IMR-90 (cell line): Measurements from ENCODE around the gene KDM2B. TPM values are rescaled to one million over a fixed set of nuclear protein-coding genes. Genes with fewer than 3 reads are reported as not detected.

Experiments used
- ATAC-seq: fragments of 200-7000 bp; cut with Tn5 transposase; 2 replicates; pipeline ENCODE4 v1.9.1; 2020; ENCODE audit warnings: low read depth, mild to moderate bottlenecking, moderate library complexity
- BruUV-seq: library from RNA; stranded (reverse); fragments of 400-500 nt; replicated peaks from 2 replicates; lab custom pipeline; 2021; lab: Mats Ljungman, UMichigan
- CTCF ChIA-PET: fragments of 300-600 bp; formaldehyde crosslinking; extraction: SDS; loops from one replicate; lab custom pipeline; 2021; ENCODE audit warnings: antibody characterized with exemption; lab: Yijun Ruan, JAX
- POLR2A ChIA-PET: fragments of 300-600 bp; sonication (Branson Sonifier 250); formaldehyde crosslinking; loops from one replicate; lab custom pipeline; 2022; ENCODE audit warnings: antibody characterized with exemption; ENCODE audit not compliant: unreplicated experiment; lab: Charles Lee
- DNase-seq: peaks from one replicate; pipeline ENCODE4 v3.0.0; 2013
- H2AFZ ChIP-seq: replicated peaks from 2 replicates; pipeline ENCODE3; 2013; ENCODE audit warnings: low read length, mild to moderate bottlenecking; ENCODE audit not compliant: poor library complexity
- H2AK5ac ChIP-seq: 2 replicates; pipeline ENCODE4 v1.6.1; 2013; ENCODE audit warnings: low read depth, low read length, inconsistent platforms
- H2AK9ac ChIP-seq: replicated peaks from 2 replicates; pipeline ENCODE3; 2013; ENCODE audit warnings: mild to moderate bottlenecking, low read depth, low read length, moderate library complexity; ENCODE audit not compliant: poor library complexity
- H2BK120ac ChIP-seq: 2 replicates; pipeline ENCODE4 v1.6.1; 2013; ENCODE audit warnings: low read depth, low read length, inconsistent platforms
- H2BK15ac ChIP-seq: 3 replicates; pipeline ENCODE4 v1.6.1; 2013; ENCODE audit warnings: low read depth, low read length, inconsistent platforms
- H2BK20ac ChIP-seq: 2 replicates; pipeline ENCODE4 v1.6.1; 2013; ENCODE audit warnings: low read depth, mild to moderate bottlenecking, inconsistent platforms, low read length, moderate library complexity
- H2BK5ac ChIP-seq: 2 replicates; pipeline ENCODE4 v1.6.1; 2013; ENCODE audit warnings: mild to moderate bottlenecking, low read depth, low read length, inconsistent platforms; ENCODE audit not compliant: poor library complexity, severe bottlenecking
- H3K14ac ChIP-seq: replicated peaks from 2 replicates; pipeline ENCODE4 v1.6.1; 2013; ENCODE audit warnings: low read depth, low read length, inconsistent platforms
- H3K18ac ChIP-seq: 2 replicates; pipeline ENCODE4 v1.6.1; 2013; ENCODE audit warnings: low read depth, low read length, control low read depth
- H3K23ac ChIP-seq: 2 replicates; pipeline ENCODE4 v1.6.1; 2013; ENCODE audit warnings: low read depth, low read length, inconsistent platforms
- H3K27ac ChIP-seq: 2 replicates; pipeline ENCODE4 v1.5.1; 2013; ENCODE audit warnings: mild to moderate bottlenecking, control low read depth, low read length; ENCODE audit not compliant: insufficient read depth
- H3K27me3 ChIP-seq: 2 replicates; pipeline ENCODE4 v1.6.1; 2013; ENCODE audit warnings: low read length; ENCODE audit not compliant: control insufficient read depth, insufficient read depth
- H3K36me3 ChIP-seq: 2 replicates; pipeline ENCODE4 v1.6.1; 2013; ENCODE audit warnings: low read length, mixed read lengths; ENCODE audit not compliant: control insufficient read depth, insufficient read depth
- H3K4ac ChIP-seq: 2 replicates; pipeline ENCODE4 v1.6.1; 2013; ENCODE audit warnings: low read depth, low read length, inconsistent platforms
- H3K4me1 ChIP-seq: 2 replicates; pipeline ENCODE4 v1.6.1; 2013; ENCODE audit warnings: low read length, mixed read lengths; ENCODE audit not compliant: control insufficient read depth, insufficient read depth
- H3K4me2 ChIP-seq: 2 replicates; pipeline ENCODE4 v1.6.1; 2013; ENCODE audit warnings: low read depth, mild to moderate bottlenecking, control low read depth, low read length, moderate library complexity
- H3K4me3 ChIP-seq: 2 replicates; pipeline ENCODE4 v1.5.1; 2013; ENCODE audit warnings: low read depth, mild to moderate bottlenecking, control low read depth, low read length, moderate library complexity; ENCODE audit not compliant: insufficient read depth
- H3K56ac ChIP-seq: 2 replicates; pipeline ENCODE4 v1.6.1; 2013; ENCODE audit warnings: low read length, inconsistent platforms; ENCODE audit not compliant: insufficient read depth; ENCODE audit errors: extremely low read depth
- H3K79me1 ChIP-seq, 2 experiments: 2 replicates each; pipeline ENCODE4 v1.6.1; 2013; ENCODE audit warnings: low read length in 2 of 2, inconsistent platforms in 1 of 2, low read depth in 1 of 2
- H3K9ac ChIP-seq: 2 replicates; pipeline ENCODE4 v1.6.1; 2013; ENCODE audit warnings: low read depth, low read length, control low read depth
- H3K9me1 ChIP-seq: 2 replicates; pipeline ENCODE4 v1.6.1; 2013; ENCODE audit warnings: low read length, inconsistent platforms; ENCODE audit not compliant: insufficient read depth
- H3K9me3 ChIP-seq: 2 replicates; pipeline ENCODE4 v1.6.1; 2013; ENCODE audit warnings: low read length; ENCODE audit not compliant: control insufficient read depth, insufficient read depth
- H4K20me1 ChIP-seq: 2 replicates; pipeline ENCODE4 v1.6.1; 2013; ENCODE audit warnings: low read length, inconsistent platforms; ENCODE audit not compliant: insufficient read depth
- H4K5ac ChIP-seq: 2 replicates; pipeline ENCODE4 v1.6.1; 2013; ENCODE audit warnings: mild to moderate bottlenecking, low read depth, low read length, control low read depth
- H4K8ac ChIP-seq, 2 experiments: 2 replicates each; pipeline ENCODE4 v1.6.1; 2013; ENCODE audit warnings: low read depth in 2 of 2, low read length in 2 of 2, control low read depth in 1 of 2, inconsistent platforms in 1 of 2
- H4K91ac ChIP-seq: 2 replicates; pipeline ENCODE4 v1.6.1; 2013; ENCODE audit warnings: low read depth, low read length, inconsistent platforms; ENCODE audit not compliant: insufficient read depth
- MAZ ChIP-seq: IDR thresholded peaks from 2 replicates; pipeline ENCODE4 v1.6.1; 2012; ENCODE audit warnings: low read depth, mild to moderate bottlenecking, low read length, improper control_type of control experiment, moderate library complexity, borderline replicate concordance
- MXI1 ChIP-seq: IDR thresholded peaks from 2 replicates; pipeline ENCODE4 v1.6.1; 2012; ENCODE audit warnings: low read depth, mild to moderate bottlenecking, low read length, moderate library complexity, borderline replicate concordance
- WGBS, 2 experiments: methylation state at CpG; one replicate each; pipeline versions ENCODE4 v1.1.5 to v1.1.7; 2013; ENCODE audit warnings: missing lambda C conversion rate in 2 of 2; ENCODE audit not compliant: insufficient read length in 1 of 2; ENCODE audit errors: extremely low coverage in 2 of 2; 5-methylcytosine and 5-hydroxymethylcytosine counted together
- dilution Hi-C: fragments of 300-500 bp; cut with HindIII; formaldehyde crosslinking; loops from one replicate; pipeline ENCODE4 v1.14.3; 2018; ENCODE audit warnings: low sequenced_read_pairs; ENCODE audit not compliant: unreplicated experiment
- in situ Hi-C: fragments of 300-500 bp; cut with MboI; formaldehyde crosslinking; loops from 3 replicates; pipeline ENCODE4 v1.14.3; 2019; ENCODE audit warnings: low sequenced_read_pairs, inconsistent platforms, mixed read lengths
- intact Hi-C: fragments of 100-400 bp; cut with micrococcal nuclease; formaldehyde crosslinking; loops from 2 replicates; pipeline ENCODE4 v1.10.0; 2022
- polyA plus RNA-seq, 3 experiments: library from polyadenylated mRNA; depleted of rRNA; stranded (reverse); fragments of >200 nt; gene quantifications; 2 replicates each; pipeline ENCODE4 v1.2.3, GENCODE V29; 2012; ENCODE audit warnings: low replicate concordance in 1 of 3
- total RNA-seq: library from RNA; depleted of rRNA; stranded (reverse); fragments of >200 nt; gene quantifications from 2 replicates; pipeline ENCODE4 v1.2.3, GENCODE V29; 2012

KDM2B gene
- total and polyA plus RNA-seq, 2 of the 4 experiments (the other 2 are of a cell fraction): 22.6 to 24.2 TPM

DNA sequence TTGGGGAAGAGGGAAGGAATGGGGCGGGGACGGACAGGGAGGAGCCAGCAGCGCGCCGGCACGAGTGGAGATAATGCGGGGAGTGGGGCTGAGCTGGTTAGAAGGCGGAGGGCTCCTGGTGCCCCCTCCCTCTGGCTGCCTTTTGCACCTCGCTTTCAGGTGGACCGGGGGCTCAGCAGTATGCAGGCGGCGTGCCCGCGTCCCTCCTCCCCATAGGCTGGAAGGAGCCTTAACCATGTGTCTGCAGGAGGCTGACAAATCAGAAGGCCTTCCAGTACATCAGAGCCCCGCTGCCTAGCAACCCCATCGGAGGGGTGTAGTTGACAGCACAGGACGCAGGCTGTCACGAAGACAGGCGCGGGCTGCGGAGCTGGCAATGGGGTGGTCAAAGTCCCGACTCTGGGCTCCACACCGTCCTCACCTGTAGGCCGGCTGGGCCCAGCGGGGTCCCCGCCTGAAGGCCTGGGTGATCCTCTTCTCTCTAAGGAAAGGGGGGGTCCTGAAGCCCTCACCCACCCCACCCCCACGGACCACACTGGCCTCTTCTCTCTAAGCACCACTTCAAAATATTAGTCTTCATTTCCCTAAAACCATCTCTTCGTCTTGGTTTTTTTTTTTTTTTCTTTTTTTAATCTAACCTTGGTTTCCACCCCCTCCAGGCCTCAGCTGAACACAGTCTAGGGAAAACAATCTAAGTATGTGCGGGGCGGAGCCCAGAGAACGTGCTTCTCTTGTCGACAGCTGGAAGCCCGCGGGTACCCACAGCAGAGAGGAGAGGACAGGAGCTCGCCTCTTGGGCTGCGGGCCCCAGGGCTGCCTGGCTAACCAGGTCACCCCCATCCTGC, 44.5 kb downstream of the KDM2B start:
- Histone ChIP-seq H4K20me1 (peaks cover 12% of the 10 kb centered on the region; the same call in 1 of the 2 replicates), H2BK15ac (no peak overlapping the region), H3K4ac (peak overlapping the region; percentile 57), H3K9me1 (peaks cover 30% of the 10 kb centered on the region; the same call in 1 of the 2 replicates), H3K9ac (no peak overlapping the region), H3K56ac (no peak overlapping the region), H3K14ac (peak overlapping the region; percentile 40; the same call in 1 of the 2 replicates), H2BK120ac (peak overlapping the region; percentile 48; the same call in 1 of the 2 replicates), H3K4me2 (peak overlapping the region; percentile 56), H4K91ac (peak overlapping the region; percentile 61; the same call in 1 of the 2 replicates), H3K79me1 (peaks cover 11 to 51% of the 10 kb centered on the region in 2 experiments), H4K5ac (no peak overlapping the region), H2AFZ (peak overlapping the region; percentile 92), H2BK5ac (peak overlapping the region; percentile 58), H2AK9ac (peak overlapping the region; percentile 38), H2AK5ac (peak overlapping the region; percentile 38; the same call in 1 of the 2 replicates), H3K9me3 (no peaks in the 10 kb centered on the region), H3K23ac (0 out of 2 replicates have a peak overlapping the region, but pooled peaks have one; percentile 44), H3K18ac (no peak overlapping the region; the same call in 1 of the 2 replicates), H3K4me3 (peak overlapping the region; percentile 19), H3K27ac (peak overlapping the region; percentile 59), H2BK20ac (no peak overlapping the region; the same call in 1 of the 2 replicates), H3K4me1 (peaks cover 31% of the 10 kb centered on the region), H4K8ac (peak overlapping the region in 1 of 2 experiments; percentile 53; a peak in 1 of 4 replicates), H3K36me3 (peaks cover 3% of the 10 kb centered on the region; the same call in 1 of the 2 replicates), H3K27me3 (no peaks in the 10 kb centered on the region)
- dilution Hi-C loops (no loop called here), intact Hi-C loops (loop anchor here (2.0 kb wide), 1 partner anchor 35 kb away; no protein-coding TSS in a partner anchor), in situ Hi-C loops (no loop called here)
- 3% methylated on average over 19 of the region's 36 CpGs; no CpG with 5 or more reads in 1 of the 2 experiments for WGBS, 2 experiments
- ATAC-seq (peak; percentile 81), DNase-seq (peak; percentile 88)
- ChIA-PET CTCF (interaction anchor here (0.7 to 1.1 kb wide), 2 partner anchors 132 to 889 kb away, joined by 3 to 9 read pairs; no protein-coding TSS in a partner anchor), POLR2A (interaction anchor here (0.6 kb wide), 1 partner anchor 43 kb away, joined by 4 read pairs; no protein-coding TSS in a partner anchor)
- no TSS peak for BruUV-seq
- TF ChIP-seq MXI1 (peak; percentile 75; the same call in 1 of the 2 replicates), MAZ (no peak)
